NCI-H446 treated with DMSO at 0.1 percent for 48 hours (cell line): Measurements from ENCODE around the gene ADGRL2.

Experiments
- DNase-seq: peaks from one replicate; lab custom pipeline; 2025; lab: John Stamatoyannopoulos, UW

The ADGRL2 gene

GRCh38 chr1:81989524-81989923 is 188.8 kb downstream of the ADGRL2 start:
- no peak for DNase-seq

GRCh38 chr1:81990241-81990640 is 189.5 kb downstream of the ADGRL2 start:
- DNase-seq, result no peak

GRCh38 chr1:81998165-81998564 is 197.4 kb downstream of the ADGRL2 start:
- no peak for DNase-seq

DNA sequence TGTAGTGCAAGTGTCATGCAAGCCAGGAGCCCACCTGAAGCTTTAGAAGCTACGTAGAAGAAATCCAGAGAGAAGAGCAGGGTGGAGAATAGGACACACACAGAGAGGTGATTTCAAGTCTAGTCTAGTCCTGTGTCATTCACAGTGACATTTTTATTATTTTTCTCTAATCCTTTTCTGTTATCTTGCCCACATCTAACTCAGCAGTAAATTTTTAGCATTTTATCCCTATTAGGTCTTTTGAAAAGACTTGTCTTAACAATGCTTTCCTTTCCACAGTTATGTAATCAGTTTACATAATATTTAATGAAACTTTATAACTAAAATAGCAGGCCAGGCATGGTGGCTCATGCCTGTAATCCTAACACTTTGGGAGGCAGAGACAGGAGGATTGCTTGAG is 198.6 kb downstream of the ADGRL2 start:
- no peak for DNase-seq

- DNase-seq, result no peak
Measured at GRCh38 chr1:82000221-82000620, 199.5 kb downstream of the ADGRL2 start.

DNA sequence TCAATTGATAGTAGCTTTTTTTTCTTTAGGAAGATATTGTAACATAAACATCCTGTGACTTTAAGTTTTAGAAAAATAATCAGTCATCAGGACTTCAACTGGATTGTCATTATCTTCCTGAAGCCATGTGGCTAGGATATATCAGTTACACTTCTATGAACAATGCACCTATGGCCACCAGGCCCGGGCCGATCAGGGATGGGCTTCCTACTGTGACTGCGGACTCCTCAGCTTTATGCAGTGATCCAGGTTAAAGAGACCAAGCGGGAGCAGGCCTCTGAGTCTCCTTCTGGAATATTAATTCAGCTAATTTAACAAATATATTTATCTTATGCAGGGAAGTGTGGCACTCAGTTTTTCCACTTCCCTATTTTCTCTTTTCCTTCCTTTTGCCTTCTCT is 200.6 kb downstream of the ADGRL2 start:
- no peak for DNase-seq

- no peak for DNase-seq
Measured at GRCh38 chr1:82007804-82008203, 207.1 kb downstream of the ADGRL2 start.

DNA sequence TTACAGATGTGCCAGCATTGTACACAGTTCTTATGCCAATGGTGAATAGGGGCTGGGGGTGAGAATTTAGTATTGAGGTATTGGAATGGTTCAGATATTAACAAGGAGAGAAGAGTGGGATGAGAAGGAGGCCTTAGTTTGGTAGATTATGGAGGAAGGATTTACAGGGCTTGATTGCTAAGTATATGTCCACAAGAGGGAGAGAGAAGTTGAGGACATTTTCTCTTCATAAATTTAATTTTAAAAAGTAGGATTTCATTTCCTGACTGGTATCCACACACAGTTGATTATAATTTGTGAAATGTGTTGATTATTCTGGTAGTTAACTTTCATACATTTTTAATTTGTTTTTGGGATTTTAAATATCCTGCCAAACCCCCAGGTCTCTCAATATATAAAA is 213.0 kb downstream of the ADGRL2 start:
- no peak for DNase-seq

- DNase-seq, result no peak
Measured at GRCh38 chr1:82015444-82015843, 214.7 kb downstream of the ADGRL2 start.

- no peak for DNase-seq
Measured at GRCh38 chr1:82018319-82018718, 217.6 kb downstream of the ADGRL2 start.

- no peak for DNase-seq
Measured at GRCh38 chr1:82019508-82019907, 218.8 kb downstream of the ADGRL2 start.

DNA sequence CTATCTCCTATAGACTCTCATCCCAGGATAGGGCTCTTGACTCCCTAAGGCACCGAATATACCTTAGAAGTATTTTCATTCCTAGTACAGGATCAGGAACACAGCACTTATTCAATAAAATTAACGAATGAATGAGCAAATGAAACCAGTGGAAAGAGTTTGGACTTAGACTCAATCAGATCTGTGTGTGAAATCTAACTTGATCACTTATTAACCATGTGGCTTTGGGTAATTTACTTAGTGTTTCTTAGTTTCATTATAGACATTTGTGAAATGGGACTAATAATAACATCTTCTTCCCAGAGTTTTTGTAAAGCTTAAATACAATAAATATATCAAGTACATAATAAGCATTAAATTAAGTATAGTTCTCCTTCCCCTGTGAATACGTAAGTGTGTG is 230.1 kb downstream of the ADGRL2 start:
- DNase-seq, result no peak

DNA sequence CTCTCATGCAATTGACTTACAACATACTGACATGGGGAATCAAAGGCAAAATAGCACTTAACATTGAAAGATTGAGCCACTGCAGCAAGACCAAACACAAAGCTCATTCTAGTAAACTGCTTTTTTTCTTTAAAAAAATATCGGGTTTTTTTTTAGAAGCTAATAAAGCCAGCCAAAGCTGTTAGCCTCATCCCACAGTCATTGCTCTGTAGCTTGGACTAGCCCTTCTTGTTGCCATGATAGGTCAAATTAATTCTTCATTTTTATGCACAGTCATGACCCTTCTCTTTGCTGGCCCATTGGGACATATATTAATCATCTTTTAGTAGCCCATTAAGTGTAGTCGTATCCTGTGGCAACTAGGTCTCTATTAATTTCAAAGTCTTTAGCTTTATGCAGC is 231.3 kb downstream of the ADGRL2 start:
- no peak for DNase-seq

- DNase-seq, result no peak
Measured at GRCh38 chr1:82034812-82035211, 234.1 kb downstream of the ADGRL2 start.
